Panc1 (cell line): ENCODE results near the gene ZNF831. TPM values are rescaled to one million over a fixed set of nuclear protein-coding genes. Genes with fewer than 3 reads are reported as not detected.

Experiments used
- ATAC-seq: fragments of 200-7000 bp; cut with Tn5 transposase; 2 replicates; pipeline ENCODE4 v1.9.1; 2020; ENCODE audit warnings: mild to moderate bottlenecking, moderate library complexity
- BruUV-seq: library from RNA; stranded (reverse); fragments of 400-500 nt; replicated peaks from 2 replicates; lab custom pipeline; 2021; lab: Mats Ljungman, UMichigan
- CTCF ChIA-PET: fragments of 300-600 bp; sonication (Branson Sonifier 250); formaldehyde crosslinking; loops from one replicate; lab custom pipeline; 2022; ENCODE audit warnings: antibody characterized with exemption; lab: Charles Lee
- POLR2A ChIA-PET: fragments of 300-600 bp; sonication (Branson Sonifier 250); formaldehyde crosslinking; loops from one replicate; lab custom pipeline; 2022; ENCODE audit warnings: antibody characterized with exemption; lab: Charles Lee
- DNase-seq: peaks from one replicate; pipeline ENCODE4 v3.0.0-alpha.2; 2010; ENCODE audit warnings: low read depth, low spot score
- H3K27ac ChIP-seq: 2 replicates; pipeline ENCODE4 v1.5.1; 2011; ENCODE audit warnings: mild to moderate bottlenecking, low read length, inconsistent platforms
- H3K27me3 ChIP-seq: fragments of 200-500 bp; sonication (Bioruptor generic); 2 replicates; pipeline ENCODE4 v1.6.0; 2014; ENCODE audit warnings: low read length, inconsistent platforms; ENCODE audit not compliant: control insufficient read depth, insufficient read depth
- H3K36me3 ChIP-seq: fragments of 200-500 bp; sonication (Bioruptor generic); 2 replicates; pipeline ENCODE4 v1.5.1; 2014; ENCODE audit warnings: inconsistent platforms, mild to moderate bottlenecking, low read length, moderate library complexity; ENCODE audit not compliant: control insufficient read depth, insufficient read depth
- H3K4me1 ChIP-seq: 2 replicates; pipeline ENCODE4 v1.5.1; 2011; ENCODE audit warnings: inconsistent platforms, mild to moderate bottlenecking, low read length, moderate library complexity; ENCODE audit not compliant: control insufficient read depth, insufficient read depth
- H3K4me3 ChIP-seq, 2 experiments: 2 replicates each; pipeline ENCODE4 v1.5.1; 2011 to 2012; ENCODE audit warnings: low read depth in 2 of 2, low read length in 2 of 2, mild to moderate bottlenecking in 2 of 2, inconsistent platforms in 1 of 2, moderate library complexity in 1 of 2
- H3K9me3 ChIP-seq: fragments of 200-500 bp; sonication (Bioruptor generic); 2 replicates; pipeline ENCODE4 v1.5.1; 2014; ENCODE audit warnings: low read depth, mild to moderate bottlenecking, inconsistent platforms, low read length, moderate library complexity; ENCODE audit not compliant: control insufficient read depth, insufficient read depth
- POLR2AphosphoS5 ChIP-seq: IDR thresholded peaks from 2 replicates; pipeline ENCODE4 v1.6.1; 2012; ENCODE audit warnings: mild to moderate bottlenecking, low read depth, low read length, moderate library complexity
- SIN3A ChIP-seq: IDR thresholded peaks from 2 replicates; pipeline ENCODE4 v1.6.1; 2012; ENCODE audit warnings: low read depth, mild to moderate bottlenecking, low read length, moderate library complexity, borderline replicate concordance; ENCODE audit not compliant: insufficient read depth
- TCF7L2 ChIP-seq: IDR thresholded peaks from 2 replicates; pipeline ENCODE4 v1.6.1; 2011; ENCODE audit warnings: mild to moderate bottlenecking, low read depth, low read length, inconsistent platforms
- in situ Hi-C: cut with HindIII; loops from 2 replicates; pipeline ENCODE4 v1.10.0; 2016; ENCODE audit warnings: low sequenced_read_pairs, low pct_unique_long_range_greater_than_20kb
- intact Hi-C: fragments of 100-400 bp; cut with micrococcal nuclease; formaldehyde crosslinking; loops from one replicate; pipeline ENCODE4 v1.10.0; 2022; ENCODE audit not compliant: unreplicated experiment
- total RNA-seq: library from RNA; stranded (reverse); gene quantifications from one replicate; pipeline ENCODE4 v1.2.1, GENCODE V29; 2021; ENCODE audit not compliant: unreplicated experiment
- TF ChIP-seq, protein P1 (sequence below), 2 experiments: IDR thresholded peaks; 2 replicates each; pipeline ENCODE4 v1.6.1; 2011 to 2012; ENCODE audit warnings: low read depth in 2 of 2, control low read depth in 1 of 2, low read length in 1 of 2, mild to moderate bottlenecking in 1 of 2, moderate library complexity in 1 of 2; ENCODE audit not compliant: insufficient read depth in 1 of 2
- TF ChIP-seq, protein P2 (sequence below): fragments of 450-650 bp; IDR thresholded peaks from 2 replicates; pipeline ENCODE4 v1.5.1; 2017; ENCODE audit warnings: mild to moderate bottlenecking

ZNF831 gene
- total RNA-seq, 1 experiment from 2014 or later: 0.03 TPM

DNA sequence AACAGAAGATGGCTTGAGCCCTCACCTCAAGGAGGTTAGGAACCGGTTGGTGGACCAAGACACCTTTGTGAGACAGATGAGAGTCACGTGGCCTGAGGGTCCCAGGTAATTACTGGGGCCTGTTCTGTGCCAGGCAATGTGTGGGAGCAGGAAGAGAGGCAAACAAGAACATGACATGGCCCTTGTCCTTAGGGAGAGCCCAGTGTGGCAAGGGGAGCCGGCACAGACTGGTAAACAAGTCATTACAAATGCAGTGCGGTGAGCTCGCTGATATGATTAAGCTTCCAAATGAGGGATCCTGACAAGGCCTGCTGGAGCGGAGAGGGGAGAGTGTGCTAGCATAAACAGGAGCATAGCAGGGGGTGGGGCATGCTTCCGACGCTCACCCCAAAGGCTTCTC lies 55.6 kb downstream of the ZNF831 start:
- ChIA-PET POLR2A (no interaction called here), CTCF (no interaction called here)
- ATAC-seq: no peak
- TF ChIP-seq, protein P1, sequence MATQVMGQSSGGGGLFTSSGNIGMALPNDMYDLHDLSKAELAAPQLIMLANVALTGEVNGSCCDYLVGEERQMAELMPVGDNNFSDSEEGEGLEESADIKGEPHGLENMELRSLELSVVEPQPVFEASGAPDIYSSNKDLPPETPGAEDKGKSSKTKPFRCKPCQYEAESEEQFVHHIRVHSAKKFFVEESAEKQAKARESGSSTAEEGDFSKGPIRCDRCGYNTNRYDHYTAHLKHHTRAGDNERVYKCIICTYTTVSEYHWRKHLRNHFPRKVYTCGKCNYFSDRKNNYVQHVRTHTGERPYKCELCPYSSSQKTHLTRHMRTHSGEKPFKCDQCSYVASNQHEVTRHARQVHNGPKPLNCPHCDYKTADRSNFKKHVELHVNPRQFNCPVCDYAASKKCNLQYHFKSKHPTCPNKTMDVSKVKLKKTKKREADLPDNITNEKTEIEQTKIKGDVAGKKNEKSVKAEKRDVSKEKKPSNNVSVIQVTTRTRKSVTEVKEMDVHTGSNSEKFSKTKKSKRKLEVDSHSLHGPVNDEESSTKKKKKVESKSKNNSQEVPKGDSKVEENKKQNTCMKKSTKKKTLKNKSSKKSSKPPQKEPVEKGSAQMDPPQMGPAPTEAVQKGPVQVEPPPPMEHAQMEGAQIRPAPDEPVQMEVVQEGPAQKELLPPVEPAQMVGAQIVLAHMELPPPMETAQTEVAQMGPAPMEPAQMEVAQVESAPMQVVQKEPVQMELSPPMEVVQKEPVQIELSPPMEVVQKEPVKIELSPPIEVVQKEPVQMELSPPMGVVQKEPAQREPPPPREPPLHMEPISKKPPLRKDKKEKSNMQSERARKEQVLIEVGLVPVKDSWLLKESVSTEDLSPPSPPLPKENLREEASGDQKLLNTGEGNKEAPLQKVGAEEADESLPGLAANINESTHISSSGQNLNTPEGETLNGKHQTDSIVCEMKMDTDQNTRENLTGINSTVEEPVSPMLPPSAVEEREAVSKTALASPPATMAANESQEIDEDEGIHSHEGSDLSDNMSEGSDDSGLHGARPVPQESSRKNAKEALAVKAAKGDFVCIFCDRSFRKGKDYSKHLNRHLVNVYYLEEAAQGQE (IDR thresholded peaks at IDR 0.05; ENCODE audit: insufficient read depth in 1 of 2, low read depth in 2 of 2, low read length in 1 of 2): no peak
- TF ChIP-seq TCF7L2 (no peak), POLR2AphosphoS5 (no peak), SIN3A (no peak)
- TF ChIP-seq, protein P2, sequence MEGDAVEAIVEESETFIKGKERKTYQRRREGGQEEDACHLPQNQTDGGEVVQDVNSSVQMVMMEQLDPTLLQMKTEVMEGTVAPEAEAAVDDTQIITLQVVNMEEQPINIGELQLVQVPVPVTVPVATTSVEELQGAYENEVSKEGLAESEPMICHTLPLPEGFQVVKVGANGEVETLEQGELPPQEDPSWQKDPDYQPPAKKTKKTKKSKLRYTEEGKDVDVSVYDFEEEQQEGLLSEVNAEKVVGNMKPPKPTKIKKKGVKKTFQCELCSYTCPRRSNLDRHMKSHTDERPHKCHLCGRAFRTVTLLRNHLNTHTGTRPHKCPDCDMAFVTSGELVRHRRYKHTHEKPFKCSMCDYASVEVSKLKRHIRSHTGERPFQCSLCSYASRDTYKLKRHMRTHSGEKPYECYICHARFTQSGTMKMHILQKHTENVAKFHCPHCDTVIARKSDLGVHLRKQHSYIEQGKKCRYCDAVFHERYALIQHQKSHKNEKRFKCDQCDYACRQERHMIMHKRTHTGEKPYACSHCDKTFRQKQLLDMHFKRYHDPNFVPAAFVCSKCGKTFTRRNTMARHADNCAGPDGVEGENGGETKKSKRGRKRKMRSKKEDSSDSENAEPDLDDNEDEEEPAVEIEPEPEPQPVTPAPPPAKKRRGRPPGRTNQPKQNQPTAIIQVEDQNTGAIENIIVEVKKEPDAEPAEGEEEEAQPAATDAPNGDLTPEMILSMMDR: no peak
- H3K4me3 ChIP-seq: no peak overlapping the region
- no peaks in the 10 kb centered on the region for H3K9me3 ChIP-seq
- peaks cover 38% of the 10 kb centered on the region for H3K27me3 ChIP-seq
- DNase-seq: no peak
- peaks cover 4% of the 10 kb centered on the region for H3K4me1 ChIP-seq
- BruUV-seq: no TSS peak
- intact Hi-C loops (no loop called here), in situ Hi-C loops (no loop called here)
- H3K36me3 ChIP-seq: no peaks in the 10 kb centered on the region
- H3K27ac ChIP-seq: no peak overlapping the region

DNA sequence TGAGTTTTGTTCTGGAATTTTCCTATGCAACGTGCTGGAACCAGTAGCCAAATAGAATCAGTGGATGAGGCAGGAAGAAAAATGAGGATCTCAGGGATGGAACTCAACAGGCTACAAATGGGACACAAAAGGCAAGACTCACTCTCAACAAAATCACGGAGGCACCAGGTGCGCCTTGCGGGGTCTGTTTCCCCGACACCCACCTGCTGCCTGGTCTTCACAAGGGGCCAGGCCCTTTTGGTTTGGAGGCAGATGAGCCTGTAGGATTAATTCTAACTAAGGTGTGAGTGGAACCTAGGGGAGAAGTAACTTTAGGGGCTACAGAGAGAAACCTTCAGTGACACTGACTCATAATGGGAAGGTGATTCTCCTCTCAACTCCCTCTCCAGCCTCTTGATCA lies 56.5 kb downstream of the ZNF831 start:
- Histone ChIP-seq H3K9me3 (no peaks in the 10 kb centered on the region), H3K4me3 (no peak overlapping the region), H3K27me3 (peaks cover 43% of the 10 kb centered on the region), H3K27ac (no peak overlapping the region), H3K4me1 (peaks cover 4% of the 10 kb centered on the region), H3K36me3 (no peaks in the 10 kb centered on the region)
- no TSS peak for BruUV-seq
- DNase-seq (no peak), ATAC-seq (no peak)
- in situ Hi-C loops (no loop called here), intact Hi-C loops (loop anchor here (10.0 kb wide), 1 partner anchor 185 kb away; no protein-coding TSS in a partner anchor)
- no peak for TF ChIP-seq TCF7L2
- TF ChIP-seq SIN3A: no peak
- TF ChIP-seq, protein P2: no peak
- no peak for TF ChIP-seq POLR2AphosphoS5
- TF ChIP-seq, protein P1 (IDR thresholded peaks at IDR 0.05; ENCODE audit: insufficient read depth in 1 of 2, low read depth in 2 of 2, low read length in 1 of 2): no peak
- ChIA-PET POLR2A (no interaction called here), CTCF (no interaction called here)
